Measurements from ENCODE around the gene IYD.

IYD gene

GRCh38 chr6:150353445-150353844 is 15.4 kb upstream of the IYD start:
- Histone ChIP-seq H3K9me3 (ENCODE audit: control insufficient read depth in 1 of 2, low read length in 2 of 2) (no peaks in the 10 kb centered on the region), H3K27me3 (ENCODE audit: low read depth, low read length) (no peaks in the 10 kb centered on the region), H3K27ac (ENCODE audit: low read length) (no peak overlapping the region), H3K4me3 (ENCODE audit: low read depth in 1 of 2, low read length in 2 of 2) (no peak overlapping the region), H3K4me1 (ENCODE audit: control insufficient read depth in 1 of 2, insufficient read depth in 2 of 2, low read length in 2 of 2) (no peaks in the 10 kb centered on the region), H3K36me3 (ENCODE audit: control insufficient read depth in 1 of 2, insufficient read depth in 2 of 2, low read length in 2 of 2) (no peaks in the 10 kb centered on the region)

GRCh38 chr6:150354754-150355571 is 13.8 kb upstream of the IYD start:
- Histone ChIP-seq H3K9me3 (ENCODE audit: control insufficient read depth in 1 of 2, low read length in 2 of 2) (no peaks in the 10 kb centered on the region), H3K4me1 (ENCODE audit: control insufficient read depth in 1 of 2, insufficient read depth in 2 of 2, low read length in 2 of 2) (no peaks in the 10 kb centered on the region), H3K36me3 (ENCODE audit: control insufficient read depth in 1 of 2, insufficient read depth in 2 of 2, low read length in 2 of 2) (no peaks in the 10 kb centered on the region), H3K27ac (ENCODE audit: low read length) (no peak overlapping the region), H3K27me3 (ENCODE audit: low read depth, low read length) (no peaks in the 10 kb centered on the region), H3K4me3 (ENCODE audit: low read depth in 1 of 2, low read length in 2 of 2) (no peak overlapping the region)

GRCh38 chr6:150355932-150356331 is 12.9 kb upstream of the IYD start:
- Histone ChIP-seq H3K27me3 (ENCODE audit: low read depth, low read length) (no peaks in the 10 kb centered on the region), H3K9me3 (ENCODE audit: control insufficient read depth in 1 of 2, low read length in 2 of 2) (no peaks in the 10 kb centered on the region), H3K36me3 (ENCODE audit: control insufficient read depth in 1 of 2, insufficient read depth in 2 of 2, low read length in 2 of 2) (no peaks in the 10 kb centered on the region), H3K4me1 (ENCODE audit: control insufficient read depth in 1 of 2, insufficient read depth in 2 of 2, low read length in 2 of 2) (no peaks in the 10 kb centered on the region), H3K4me3 (ENCODE audit: low read depth in 1 of 2, low read length in 2 of 2) (no peak overlapping the region), H3K27ac (ENCODE audit: low read length) (no peak overlapping the region)

- no peaks in the 10 kb centered on the region for H3K4me1 ChIP-seq (ENCODE audit: control insufficient read depth in 1 of 2, insufficient read depth in 2 of 2, low read length in 2 of 2)
- no peaks in the 10 kb centered on the region for H3K36me3 ChIP-seq (ENCODE audit: control insufficient read depth in 1 of 2, insufficient read depth in 2 of 2, low read length in 2 of 2)
- H3K27me3 ChIP-seq (ENCODE audit: low read depth, low read length) = no peaks in the 10 kb centered on the region
- no peak overlapping the region for H3K4me3 ChIP-seq (ENCODE audit: low read depth in 1 of 2, low read length in 2 of 2)
- no peak overlapping the region for H3K27ac ChIP-seq (ENCODE audit: low read length)
- no peaks in the 10 kb centered on the region for H3K9me3 ChIP-seq (ENCODE audit: control insufficient read depth in 1 of 2, low read length in 2 of 2)
These were observed 6.9 kb upstream of the IYD start for GRCh38 chr6:150361876-150362275.

- H3K36me3 ChIP-seq (ENCODE audit: control insufficient read depth in 1 of 2, insufficient read depth in 2 of 2, low read length in 2 of 2) = no peaks in the 10 kb centered on the region
- no peak overlapping the region for H3K4me3 ChIP-seq (ENCODE audit: low read depth in 1 of 2, low read length in 2 of 2)
- H3K4me1 ChIP-seq (ENCODE audit: control insufficient read depth in 1 of 2, insufficient read depth in 2 of 2, low read length in 2 of 2) = no peaks in the 10 kb centered on the region
- no peaks in the 10 kb centered on the region for H3K9me3 ChIP-seq (ENCODE audit: control insufficient read depth in 1 of 2, low read length in 2 of 2)
- H3K27ac ChIP-seq (ENCODE audit: low read length) = no peak overlapping the region
- H3K27me3 ChIP-seq (ENCODE audit: low read depth, low read length) = no peaks in the 10 kb centered on the region
These were observed 5.1 kb upstream of the IYD start for GRCh38 chr6:150363733-150364132.

- no peaks in the 10 kb centered on the region for H3K9me3 ChIP-seq (ENCODE audit: control insufficient read depth in 1 of 2, low read length in 2 of 2)
- H3K4me1 ChIP-seq (ENCODE audit: control insufficient read depth in 1 of 2, insufficient read depth in 2 of 2, low read length in 2 of 2) = no peaks in the 10 kb centered on the region
- H3K27ac ChIP-seq (ENCODE audit: low read length) = no peak overlapping the region
- H3K4me3 ChIP-seq (ENCODE audit: low read depth in 1 of 2, low read length in 2 of 2) = no peak overlapping the region
- no peaks in the 10 kb centered on the region for H3K36me3 ChIP-seq (ENCODE audit: control insufficient read depth in 1 of 2, insufficient read depth in 2 of 2, low read length in 2 of 2)
- no peaks in the 10 kb centered on the region for H3K27me3 ChIP-seq (ENCODE audit: low read depth, low read length)
These were observed 2.6 kb upstream of the IYD start for GRCh38 chr6:150366118-150366778.

- Histone ChIP-seq H3K4me1 (ENCODE audit: control insufficient read depth in 1 of 2, insufficient read depth in 2 of 2, low read length in 2 of 2) (no peaks in the 10 kb centered on the region), H3K36me3 (ENCODE audit: control insufficient read depth in 1 of 2, insufficient read depth in 2 of 2, low read length in 2 of 2) (no peaks in the 10 kb centered on the region), H3K27ac (ENCODE audit: low read length) (no peak overlapping the region), H3K27me3 (ENCODE audit: low read depth, low read length) (no peaks in the 10 kb centered on the region), H3K4me3 (ENCODE audit: low read depth in 1 of 2, low read length in 2 of 2) (no peak overlapping the region), H3K9me3 (ENCODE audit: control insufficient read depth in 1 of 2, low read length in 2 of 2) (no peaks in the 10 kb centered on the region)
These were observed 596 bp downstream of the IYD start for GRCh38 chr6:150369408-150369807.

- Histone ChIP-seq H3K4me3 (ENCODE audit: low read depth in 1 of 2, low read length in 2 of 2) (no peak overlapping the region), H3K27me3 (ENCODE audit: low read depth, low read length) (no peaks in the 10 kb centered on the region), H3K4me1 (ENCODE audit: control insufficient read depth in 1 of 2, insufficient read depth in 2 of 2, low read length in 2 of 2) (no peaks in the 10 kb centered on the region), H3K9me3 (ENCODE audit: control insufficient read depth in 1 of 2, low read length in 2 of 2) (no peaks in the 10 kb centered on the region), H3K27ac (ENCODE audit: low read length) (no peak overlapping the region), H3K36me3 (ENCODE audit: control insufficient read depth in 1 of 2, insufficient read depth in 2 of 2, low read length in 2 of 2) (no peaks in the 10 kb centered on the region)
These were observed 1.3 kb downstream of the IYD start for GRCh38 chr6:150370112-150370511.

- no peaks in the 10 kb centered on the region for H3K4me1 ChIP-seq (ENCODE audit: control insufficient read depth in 1 of 2, insufficient read depth in 2 of 2, low read length in 2 of 2)
- no peak overlapping the region for H3K27ac ChIP-seq (ENCODE audit: low read length)
- no peak overlapping the region for H3K4me3 ChIP-seq (ENCODE audit: low read depth in 1 of 2, low read length in 2 of 2)
- no peaks in the 10 kb centered on the region for H3K27me3 ChIP-seq (ENCODE audit: low read depth, low read length)
- H3K9me3 ChIP-seq (ENCODE audit: control insufficient read depth in 1 of 2, low read length in 2 of 2) = no peaks in the 10 kb centered on the region
- H3K36me3 ChIP-seq (ENCODE audit: control insufficient read depth in 1 of 2, insufficient read depth in 2 of 2, low read length in 2 of 2) = no peaks in the 10 kb centered on the region
These were observed 2.5 kb downstream of the IYD start for GRCh38 chr6:150371356-150371755.

- Histone ChIP-seq H3K27ac (ENCODE audit: low read length) (no peak overlapping the region), H3K9me3 (ENCODE audit: control insufficient read depth in 1 of 2, low read length in 2 of 2) (no peaks in the 10 kb centered on the region), H3K4me3 (ENCODE audit: low read depth in 1 of 2, low read length in 2 of 2) (no peak overlapping the region), H3K4me1 (ENCODE audit: control insufficient read depth in 1 of 2, insufficient read depth in 2 of 2, low read length in 2 of 2) (no peaks in the 10 kb centered on the region), H3K36me3 (ENCODE audit: control insufficient read depth in 1 of 2, insufficient read depth in 2 of 2, low read length in 2 of 2) (no peaks in the 10 kb centered on the region), H3K27me3 (ENCODE audit: low read depth, low read length) (no peaks in the 10 kb centered on the region)
These were observed 3.2 kb downstream of the IYD start for GRCh38 chr6:150372051-150372450.

- no peaks in the 10 kb centered on the region for H3K4me1 ChIP-seq (ENCODE audit: control insufficient read depth in 1 of 2, insufficient read depth in 2 of 2, low read length in 2 of 2)
- no peaks in the 10 kb centered on the region for H3K36me3 ChIP-seq (ENCODE audit: control insufficient read depth in 1 of 2, insufficient read depth in 2 of 2, low read length in 2 of 2)
- H3K27ac ChIP-seq (ENCODE audit: low read length) = no peak overlapping the region
- no peaks in the 10 kb centered on the region for H3K27me3 ChIP-seq (ENCODE audit: low read depth, low read length)
- H3K4me3 ChIP-seq (ENCODE audit: low read depth in 1 of 2, low read length in 2 of 2) = no peak overlapping the region
- no peaks in the 10 kb centered on the region for H3K9me3 ChIP-seq (ENCODE audit: control insufficient read depth in 1 of 2, low read length in 2 of 2)
These were observed 4.5 kb downstream of the IYD start for GRCh38 chr6:150373260-150373701.
